Bronchial epithelial cell (primary cell): ENCODE measurements around the gene GLIS1. TPM values are rescaled to one million over a fixed set of nuclear protein-coding genes. Genes with fewer than 3 reads are reported as not detected.

ENCODE experiments used
- DNase-seq: peaks from one replicate; pipeline ENCODE4 v3.0.0-alpha.2; 2010; ENCODE audit warnings: low read depth
- FAIRE-seq: peaks from 2 replicates; lab custom pipeline; 2011; peaks lifted over from hg19 to GRCh38; lab: Jason Lieb, UNC
- H3K27me3 ChIP-seq: 2 replicates; pipeline ENCODE4 v1.5.1; 2011; ENCODE audit warnings: low read length; ENCODE audit not compliant: control insufficient read depth, insufficient read depth
- H3K36me3 ChIP-seq: 2 replicates; pipeline ENCODE4 v1.5.1; 2011; ENCODE audit warnings: low read length; ENCODE audit not compliant: control insufficient read depth, insufficient read depth
- H3K4me3 ChIP-seq: 2 replicates; pipeline ENCODE4 v1.5.1; 2011; ENCODE audit warnings: mild to moderate bottlenecking, low read depth, low read length, control low read depth
- total RNA-seq: library from RNA; depleted of rRNA; stranded (reverse); fragments of >200 nt; gene quantifications from 2 replicates; pipeline ENCODE4 v1.2.1, GENCODE V29; 2014
- TF ChIP-seq, protein P1 (sequence below): IDR thresholded peaks from 2 replicates; pipeline ENCODE4 v1.5.1; 2011; ENCODE audit warnings: mild to moderate bottlenecking, moderate library complexity, low read length, control low read depth, inconsistent platforms; ENCODE audit not compliant: insufficient read depth, severe bottlenecking

GLIS1 gene
- total RNA-seq, 1 donor from 2014 or later, result under 0.01 TPM

DNA sequence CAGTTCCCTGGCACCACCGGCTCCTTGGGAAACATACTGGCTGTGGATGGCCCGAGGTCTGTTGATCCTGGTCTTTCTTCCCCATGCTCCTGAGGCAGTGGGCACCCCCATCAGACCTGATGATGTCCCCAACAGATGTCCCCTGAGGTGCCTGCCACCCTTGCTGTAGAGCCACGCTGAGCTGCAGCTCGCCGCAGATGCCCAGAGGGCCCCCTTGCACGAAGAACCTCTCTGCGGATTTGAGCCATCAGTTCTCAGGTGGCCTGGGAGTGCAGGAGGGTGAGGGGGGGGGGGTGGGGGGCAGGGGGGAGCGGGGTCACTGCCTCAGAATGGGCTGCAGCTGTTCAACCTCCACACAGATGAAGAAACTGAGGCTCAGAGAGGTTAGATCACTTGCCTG is 60.9 kb downstream of the GLIS1 start:
- H3K36me3 ChIP-seq, result no peaks in the 10 kb centered on the region
- no peak for DNase-seq
- FAIRE-seq, result no peak
- TF ChIP-seq, protein P1, sequence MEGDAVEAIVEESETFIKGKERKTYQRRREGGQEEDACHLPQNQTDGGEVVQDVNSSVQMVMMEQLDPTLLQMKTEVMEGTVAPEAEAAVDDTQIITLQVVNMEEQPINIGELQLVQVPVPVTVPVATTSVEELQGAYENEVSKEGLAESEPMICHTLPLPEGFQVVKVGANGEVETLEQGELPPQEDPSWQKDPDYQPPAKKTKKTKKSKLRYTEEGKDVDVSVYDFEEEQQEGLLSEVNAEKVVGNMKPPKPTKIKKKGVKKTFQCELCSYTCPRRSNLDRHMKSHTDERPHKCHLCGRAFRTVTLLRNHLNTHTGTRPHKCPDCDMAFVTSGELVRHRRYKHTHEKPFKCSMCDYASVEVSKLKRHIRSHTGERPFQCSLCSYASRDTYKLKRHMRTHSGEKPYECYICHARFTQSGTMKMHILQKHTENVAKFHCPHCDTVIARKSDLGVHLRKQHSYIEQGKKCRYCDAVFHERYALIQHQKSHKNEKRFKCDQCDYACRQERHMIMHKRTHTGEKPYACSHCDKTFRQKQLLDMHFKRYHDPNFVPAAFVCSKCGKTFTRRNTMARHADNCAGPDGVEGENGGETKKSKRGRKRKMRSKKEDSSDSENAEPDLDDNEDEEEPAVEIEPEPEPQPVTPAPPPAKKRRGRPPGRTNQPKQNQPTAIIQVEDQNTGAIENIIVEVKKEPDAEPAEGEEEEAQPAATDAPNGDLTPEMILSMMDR, result no peak
- peaks cover 10% of the 10 kb centered on the region for H3K27me3 ChIP-seq
- no peak overlapping the region for H3K4me3 ChIP-seq

DNA sequence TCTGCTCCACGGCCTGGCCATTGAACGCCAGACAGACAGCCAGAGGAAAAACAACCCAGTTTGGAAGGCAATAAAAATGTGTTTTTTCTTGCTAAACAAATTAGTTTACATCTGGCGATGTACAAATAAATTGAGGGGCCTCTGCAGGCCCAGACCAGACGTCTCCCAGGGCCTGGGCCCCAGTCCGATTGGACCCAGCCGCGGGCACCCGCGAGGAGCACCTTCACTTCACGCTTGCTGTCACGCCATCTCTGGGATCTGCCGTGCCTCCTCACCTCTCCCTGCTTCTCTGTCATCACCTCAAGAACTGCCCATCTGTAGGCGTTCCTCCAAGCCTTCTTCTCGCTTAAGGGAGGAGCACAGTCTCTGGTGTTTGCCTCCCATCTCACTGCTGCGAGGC is 61.5 kb downstream of the GLIS1 start:
- H3K27me3 ChIP-seq, result peaks cover 10% of the 10 kb centered on the region
- no peak for FAIRE-seq
- TF ChIP-seq, protein P1, result no peak
- no peak overlapping the region for H3K4me3 ChIP-seq
- no peak for DNase-seq
- H3K36me3 ChIP-seq, result no peaks in the 10 kb centered on the region

DNA sequence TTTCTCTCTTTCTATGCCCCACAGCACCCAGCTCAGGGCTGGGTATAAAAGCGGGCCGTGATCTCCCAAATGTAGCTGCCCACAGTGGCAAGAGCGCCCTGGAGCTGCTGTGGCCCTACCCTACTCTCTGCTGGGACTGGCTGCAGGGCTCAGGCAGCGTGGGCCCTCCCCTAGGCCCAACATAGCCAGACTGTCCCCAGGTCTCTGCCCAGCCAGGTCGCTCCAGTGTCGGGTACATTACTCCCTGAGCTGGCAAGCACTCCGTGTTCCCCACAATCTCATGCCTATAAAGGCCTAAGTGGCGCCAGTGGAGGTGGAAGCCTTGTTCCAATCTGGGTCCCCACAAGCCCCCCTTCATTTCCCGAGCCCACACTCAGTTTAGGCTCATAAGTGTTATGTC is 66.2 kb downstream of the GLIS1 start:
- TF ChIP-seq, protein P1, result no peak
- H3K36me3 ChIP-seq, result no peaks in the 10 kb centered on the region
- no peaks in the 10 kb centered on the region for H3K27me3 ChIP-seq
- no peak for DNase-seq
- no peak for FAIRE-seq
- H3K4me3 ChIP-seq, result no peak overlapping the region

DNA sequence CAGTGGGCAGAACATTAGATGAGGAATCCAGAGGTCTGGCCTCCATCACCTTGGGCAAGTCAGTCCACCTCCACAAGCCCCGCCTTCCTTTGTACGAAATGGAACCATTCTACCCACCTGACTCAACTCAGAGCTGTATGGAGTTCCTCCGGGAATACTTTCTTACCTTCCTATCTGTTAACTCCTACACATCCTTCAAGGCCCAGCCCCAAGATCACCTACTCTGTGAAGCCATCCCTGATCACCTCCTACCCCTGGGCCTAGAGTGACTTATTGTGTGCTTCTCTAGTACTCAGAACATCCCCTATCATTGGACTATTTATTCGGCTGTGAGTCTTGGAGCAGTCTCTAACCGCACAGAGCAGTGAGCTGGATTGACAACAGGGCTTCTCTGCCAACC is 66.7 kb downstream of the GLIS1 start:
- Histone ChIP-seq H3K27me3 (no peaks in the 10 kb centered on the region), H3K36me3 (no peaks in the 10 kb centered on the region), H3K4me3 (no peak overlapping the region)
- FAIRE-seq (no peak), DNase-seq (no peak)
- TF ChIP-seq, protein P1, result no peak

DNA sequence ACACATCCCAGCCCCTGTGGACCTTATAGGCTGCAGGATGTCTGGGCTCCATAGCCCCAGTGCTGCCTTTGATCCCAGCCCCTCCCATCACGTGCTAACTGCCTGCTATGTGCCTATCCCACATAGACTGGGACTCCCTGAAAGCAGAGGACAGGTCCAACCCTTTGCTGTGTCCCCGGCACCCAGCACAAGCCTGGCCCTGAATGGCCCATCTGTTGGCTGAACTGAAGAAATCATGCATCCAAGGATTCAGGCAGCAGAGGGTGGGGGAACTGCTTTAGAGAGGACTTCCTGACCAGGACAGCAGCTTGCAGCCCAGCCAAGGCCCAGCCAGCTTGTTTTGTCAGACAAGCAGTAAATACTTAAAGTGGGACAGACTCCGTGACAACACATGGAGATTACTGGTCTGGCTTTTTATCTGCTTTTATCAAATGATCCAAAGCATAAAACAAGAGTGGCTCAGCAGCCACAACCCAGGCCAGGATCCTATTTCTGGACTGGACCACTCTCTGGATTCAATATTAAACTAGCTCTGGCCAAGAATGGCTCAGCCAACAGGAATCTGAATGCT is 69.3 kb downstream of the GLIS1 start:
- TF ChIP-seq, protein P1, result no peak

DNA sequence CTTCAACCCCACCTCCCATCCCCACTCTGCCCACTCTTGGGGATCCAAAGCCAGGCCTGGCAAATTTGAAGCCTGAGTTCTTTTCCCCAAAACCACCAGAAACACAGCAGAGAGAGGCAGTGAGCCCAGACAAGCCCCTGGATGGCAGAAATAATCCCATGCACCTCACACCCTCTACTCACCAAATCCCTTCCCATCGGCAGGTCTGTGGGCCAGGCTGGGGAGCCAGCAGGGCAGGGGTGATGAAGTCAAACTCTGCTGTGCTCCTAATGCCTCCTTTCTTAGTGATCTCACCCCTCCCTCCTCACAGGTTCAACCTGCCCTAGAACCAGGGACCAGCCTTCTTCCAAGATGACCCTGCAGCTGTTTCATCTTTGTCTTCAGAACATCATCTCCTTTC is 72.4 kb downstream of the GLIS1 start:
- H3K36me3 ChIP-seq, result no peaks in the 10 kb centered on the region
- no peaks in the 10 kb centered on the region for H3K27me3 ChIP-seq
- FAIRE-seq (no peak), DNase-seq (no peak)
- TF ChIP-seq, protein P1, result no peak
- no peak overlapping the region for H3K4me3 ChIP-seq

More for the DNA sequence above, 69.3 kb downstream of the GLIS1 start:
- FAIRE-seq, result peak; percentile 32
- no peak for DNase-seq
- H3K27me3 ChIP-seq, result no peaks in the 10 kb centered on the region
- H3K36me3 ChIP-seq, result no peaks in the 10 kb centered on the region
- H3K4me3 ChIP-seq, result no peak overlapping the region
